AG09309 (cell line): ENCODE data around the gene LRRC7.

Source experiments
- DNase-seq: peaks from one replicate; pipeline ENCODE4 v3.0.0-alpha.2; 2010; ENCODE audit warnings: low read depth
- H3K4me3 ChIP-seq: 2 replicates; pipeline ENCODE4 v1.5.1; 2011; ENCODE audit warnings: mild to moderate bottlenecking, low read depth, low read length, moderate library complexity; ENCODE audit not compliant: control insufficient read depth
- CTCF ChIP-seq: IDR thresholded peaks from 2 replicates; pipeline ENCODE4 v1.5.1; 2011; ENCODE audit warnings: mild to moderate bottlenecking, low read depth, low read length, inconsistent platforms; ENCODE audit not compliant: insufficient read depth, control insufficient read depth; ENCODE audit errors: missing control alignments

LRRC7 gene

GRCh38 chr1:69765951-69766350 lies 198.2 kb downstream of the LRRC7 start:
- DNase-seq = no peak
- no peak overlapping the region for H3K4me3 ChIP-seq
- no peak for TF ChIP-seq CTCF

- H3K4me3 ChIP-seq = no peak overlapping the region
- no peak for DNase-seq
- TF ChIP-seq CTCF = no peak
These were observed 198.9 kb downstream of the LRRC7 start for GRCh38 chr1:69766431-69767180.

DNA sequence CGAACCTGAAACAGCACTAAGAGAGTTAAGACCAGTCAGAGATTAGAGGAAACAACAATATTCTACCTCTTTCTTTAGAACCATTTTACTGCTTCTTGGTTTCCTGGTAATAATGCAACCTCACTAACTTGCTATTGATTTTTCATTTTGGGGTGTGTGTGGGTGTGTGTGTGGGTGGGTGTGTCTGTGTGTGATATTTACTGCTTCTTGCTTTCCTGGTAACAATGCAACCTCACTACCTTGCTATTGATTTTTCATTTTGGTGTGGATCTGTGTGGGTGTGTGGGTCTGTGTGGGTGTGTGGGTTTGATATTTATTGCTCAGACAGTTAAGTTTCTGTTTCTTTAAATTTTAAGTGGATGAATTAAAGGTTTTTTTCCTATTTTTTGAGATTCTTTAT lies 208.8 kb downstream of the LRRC7 start:
- TF ChIP-seq CTCF = no peak
- no peak overlapping the region for H3K4me3 ChIP-seq
- no peak for DNase-seq

GRCh38 chr1:69777423-69777822 lies 209.7 kb downstream of the LRRC7 start:
- TF ChIP-seq CTCF = no peak
- H3K4me3 ChIP-seq = no peak overlapping the region
- no peak for DNase-seq

DNA sequence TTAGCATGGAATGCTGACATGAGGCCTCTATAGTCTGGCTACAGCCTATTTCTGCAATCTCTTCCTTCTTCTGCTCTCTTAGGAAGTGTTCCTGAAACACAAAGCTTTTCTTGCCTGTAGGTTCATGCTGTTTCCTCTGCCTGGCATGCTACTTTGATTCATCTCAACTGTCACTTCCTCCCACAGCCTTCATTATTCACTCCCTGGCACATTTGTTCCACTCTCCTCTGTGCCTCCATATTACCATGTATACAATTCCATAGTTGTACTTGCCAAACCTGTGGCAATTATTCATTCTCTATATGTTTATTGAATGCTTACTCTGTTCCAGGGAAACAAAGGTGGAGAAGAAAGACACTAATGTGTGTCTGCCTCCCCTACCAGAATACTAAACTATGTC lies 210.2 kb downstream of the LRRC7 start:
- no peak for TF ChIP-seq CTCF
- H3K4me3 ChIP-seq = no peak overlapping the region
- DNase-seq = no peak

DNA sequence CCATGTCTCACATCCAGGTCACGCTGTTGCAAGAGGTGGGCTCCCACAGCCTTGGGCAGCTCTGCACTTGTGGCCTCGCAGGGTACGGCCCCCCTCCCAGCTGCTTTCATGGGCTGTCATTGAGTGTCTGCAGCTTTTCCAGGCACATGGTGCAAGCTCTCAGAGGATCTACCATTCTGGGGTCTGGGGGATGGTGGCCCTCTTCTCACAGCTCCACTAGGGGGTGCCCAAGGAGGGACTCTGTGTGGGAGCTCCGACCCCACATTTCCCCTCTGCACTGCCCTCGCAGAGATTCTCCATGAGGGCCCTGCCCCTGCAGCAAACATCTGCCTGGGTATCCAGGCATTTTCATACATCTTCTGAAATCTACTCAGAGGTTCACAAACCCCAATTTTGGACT lies 219.4 kb downstream of the LRRC7 start:
- no peak for TF ChIP-seq CTCF
- DNase-seq = no peak
- H3K4me3 ChIP-seq = no peak overlapping the region
